ENCODE measurements around the gene EPHA4.

DNA sequence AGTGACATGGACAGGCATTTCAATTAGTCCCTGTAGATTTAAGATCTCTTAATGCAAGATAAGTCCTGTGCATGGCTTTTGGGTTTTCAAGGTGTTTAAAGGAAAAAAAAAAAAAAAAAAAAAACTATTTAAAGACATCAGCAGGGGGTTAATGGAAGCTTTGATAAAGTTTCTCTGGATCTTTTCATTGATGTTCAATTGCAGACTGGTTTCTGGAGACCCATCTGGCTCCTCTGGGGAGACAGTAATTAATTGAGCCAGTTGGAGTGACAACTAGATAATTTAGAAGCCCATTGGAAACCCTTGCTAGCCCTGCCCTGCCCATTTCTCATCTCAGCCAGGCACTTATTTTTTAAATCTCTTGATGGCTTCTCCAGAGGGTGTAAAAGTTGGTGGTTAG is 98.7 kb downstream of the EPHA4 start:
- TF ChIP-seq, protein P1, sequence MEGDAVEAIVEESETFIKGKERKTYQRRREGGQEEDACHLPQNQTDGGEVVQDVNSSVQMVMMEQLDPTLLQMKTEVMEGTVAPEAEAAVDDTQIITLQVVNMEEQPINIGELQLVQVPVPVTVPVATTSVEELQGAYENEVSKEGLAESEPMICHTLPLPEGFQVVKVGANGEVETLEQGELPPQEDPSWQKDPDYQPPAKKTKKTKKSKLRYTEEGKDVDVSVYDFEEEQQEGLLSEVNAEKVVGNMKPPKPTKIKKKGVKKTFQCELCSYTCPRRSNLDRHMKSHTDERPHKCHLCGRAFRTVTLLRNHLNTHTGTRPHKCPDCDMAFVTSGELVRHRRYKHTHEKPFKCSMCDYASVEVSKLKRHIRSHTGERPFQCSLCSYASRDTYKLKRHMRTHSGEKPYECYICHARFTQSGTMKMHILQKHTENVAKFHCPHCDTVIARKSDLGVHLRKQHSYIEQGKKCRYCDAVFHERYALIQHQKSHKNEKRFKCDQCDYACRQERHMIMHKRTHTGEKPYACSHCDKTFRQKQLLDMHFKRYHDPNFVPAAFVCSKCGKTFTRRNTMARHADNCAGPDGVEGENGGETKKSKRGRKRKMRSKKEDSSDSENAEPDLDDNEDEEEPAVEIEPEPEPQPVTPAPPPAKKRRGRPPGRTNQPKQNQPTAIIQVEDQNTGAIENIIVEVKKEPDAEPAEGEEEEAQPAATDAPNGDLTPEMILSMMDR (IDR thresholded peaks at IDR 0.05): no peak
- no peak for TF ChIP-seq ZFX (IDR thresholded peaks at IDR 0.05; ENCODE audit: borderline replicate concordance)

Data from 22Rv1 (cell line).